Astrocyte (in vitro differentiated cells and primary cell): ENCODE results near the gene FUOM.

Source experiments
- CTCF ChIP-seq: IDR thresholded peaks from 2 replicates; pipeline ENCODE4 v1.5.1; 2011; ENCODE audit warnings: low read depth, mild to moderate bottlenecking, inconsistent platforms, low read length, moderate library complexity; ENCODE audit not compliant: insufficient read depth
- EZH2 ChIP-seq: IDR thresholded peaks from 2 replicates; pipeline ENCODE4 v1.6.1; 2012; ENCODE audit warnings: mild to moderate bottlenecking, low read length, inconsistent platforms; ENCODE audit not compliant: insufficient read depth

GRCh38 chr10:133388236-133388972, 30.6 kb upstream of the FUOM start:
- TF ChIP-seq CTCF (no peak), EZH2 (no peak)
